ENCODE measurements around the gene LGALS13.
"Not testable (repeated sequence)": the region's sequence is repeated elsewhere in the genome, so short reads cannot be mapped to it uniquely, and the experiment has no call there.

Gene LGALS13

GRCh38 chr19:39590265-39590664 lies 12.1 kb upstream of the LGALS13 start:
- DNase-seq (no peak), ATAC-seq (replicated peaks) (no peak)
- Mint-ChIP-seq H3K9me3 (peaks cover 0 to 3% of the 10 kb centered on the region in 2 donors), H3K27ac (no peak overlapping the region), H3K4me1 (ENCODE audit: low read depth in 2 of 2) (no peaks in the 10 kb centered on the region), H3K4me3 (no peak overlapping the region), H3K27me3 (peaks cover 47 to 71% of the 10 kb centered on the region in 2 donors), H3K36me3 (ENCODE audit: insufficient read depth) (no peaks in the 10 kb centered on the region)

GRCh38 chr19:39592381-39592780 lies 9.9 kb upstream of the LGALS13 start:
- no peak overlapping the region for H3K27ac Mint-ChIP-seq
- ATAC-seq (replicated peaks) = no peak
- no peaks in the 10 kb centered on the region for H3K36me3 Mint-ChIP-seq (ENCODE audit: insufficient read depth)
- no peaks in the 10 kb centered on the region for H3K4me1 Mint-ChIP-seq (ENCODE audit: low read depth in 2 of 2)
- peaks cover 0 to under 1% of the 10 kb centered on the region in 2 donors for H3K9me3 Mint-ChIP-seq
- H3K4me3 Mint-ChIP-seq = no peak overlapping the region
- H3K27me3 Mint-ChIP-seq = peaks cover 59 to 76% of the 10 kb centered on the region in 2 donors
- DNase-seq = no peak

GRCh38 chr19:39595950-39596349 lies 6.4 kb upstream of the LGALS13 start:
- no peak overlapping the region for H3K4me3 Mint-ChIP-seq
- no peaks in the 10 kb centered on the region for H3K36me3 Mint-ChIP-seq (ENCODE audit: insufficient read depth)
- DNase-seq (no peak), ATAC-seq (replicated peaks) (no peak)
- peaks cover 0 to 3% of the 10 kb centered on the region in 2 donors for H3K9me3 Mint-ChIP-seq
- peaks cover 68 to 76% of the 10 kb centered on the region in 2 donors for H3K27me3 Mint-ChIP-seq
- H3K27ac Mint-ChIP-seq = no peak overlapping the region
- H3K4me1 Mint-ChIP-seq (ENCODE audit: low read depth in 2 of 2) = no peaks in the 10 kb centered on the region

- H3K27ac Mint-ChIP-seq = no peak overlapping the region
- no peak overlapping the region for H3K4me3 Mint-ChIP-seq
- H3K4me1 Mint-ChIP-seq (ENCODE audit: low read depth in 2 of 2) = no peaks in the 10 kb centered on the region
- no peaks in the 10 kb centered on the region for H3K36me3 Mint-ChIP-seq (ENCODE audit: insufficient read depth)
- ATAC-seq (replicated peaks) (no peak), DNase-seq (no peak)
- H3K9me3 Mint-ChIP-seq = peaks cover 0 to 3% of the 10 kb centered on the region in 2 donors
- H3K27me3 Mint-ChIP-seq = peaks cover 74 to 80% of the 10 kb centered on the region in 2 donors
Observed at GRCh38 chr19:39596911-39597310, 5.4 kb upstream of the LGALS13 start.

GRCh38 chr19:39599116-39599515 lies 3.2 kb upstream of the LGALS13 start:
- Mint-ChIP-seq H3K4me1 (ENCODE audit: low read depth in 2 of 2) (no peaks in the 10 kb centered on the region), H3K27ac (no peak overlapping the region), H3K4me3 (no peak overlapping the region), H3K36me3 (ENCODE audit: insufficient read depth) (no peaks in the 10 kb centered on the region), H3K27me3 (peaks cover 83 to 90% of the 10 kb centered on the region in 2 donors), H3K9me3 (peaks cover 0 to 3% of the 10 kb centered on the region in 2 donors)
- no peak for ATAC-seq (replicated peaks)
- DNase-seq = no peak

GRCh38 chr19:39603825-39604224 lies 1.5 kb downstream of the LGALS13 start:
- no peak overlapping the region for H3K27ac Mint-ChIP-seq
- no peak overlapping the region for H3K4me3 Mint-ChIP-seq

GRCh38 chr19:39607021-39607420 lies 4.7 kb downstream of the LGALS13 start:
- Mint-ChIP-seq H3K36me3 (ENCODE audit: insufficient read depth) (no peaks in the 10 kb centered on the region), H3K4me3 (no peak overlapping the region), H3K27me3 (peaks cover 31 to 37% of the 10 kb centered on the region in 2 donors), H3K4me1 (ENCODE audit: low read depth in 2 of 2) (no peaks in the 10 kb centered on the region), H3K27ac (no peak overlapping the region), H3K9me3 (no peaks in the 10 kb centered on the region)
- DNase-seq (no peak), ATAC-seq (replicated peaks) (no peak)

More at GRCh38 chr19:39603825-39604224, 1.5 kb downstream of the LGALS13 start:
- no peaks in the 10 kb centered on the region for H3K36me3 Mint-ChIP-seq (ENCODE audit: insufficient read depth)
- DNase-seq (no peak), ATAC-seq (replicated peaks) (no peak)
- H3K4me1 Mint-ChIP-seq (ENCODE audit: low read depth in 2 of 2) = no peaks in the 10 kb centered on the region
- H3K9me3 Mint-ChIP-seq = peaks cover 0 to 3% of the 10 kb centered on the region in 2 donors
- H3K27me3 Mint-ChIP-seq = peaks cover 63 to 67% of the 10 kb centered on the region in 2 donors

GRCh38 chr19:39607561-39607960 lies 5.2 kb downstream of the LGALS13 start:
- DNase-seq (no peak), ATAC-seq (replicated peaks) (no peak)
- no peaks in the 10 kb centered on the region for H3K4me1 Mint-ChIP-seq (ENCODE audit: low read depth in 2 of 2)
- no peaks in the 10 kb centered on the region for H3K36me3 Mint-ChIP-seq (ENCODE audit: insufficient read depth)
- peaks cover 31 to 32% of the 10 kb centered on the region in 2 donors for H3K27me3 Mint-ChIP-seq
- H3K27ac Mint-ChIP-seq = no peak overlapping the region
- H3K9me3 Mint-ChIP-seq = no peaks in the 10 kb centered on the region
- H3K4me3 Mint-ChIP-seq = no peak overlapping the region

GRCh38 chr19:39613597-39613996 lies 11.3 kb downstream of the LGALS13 start:
- Mint-ChIP-seq H3K36me3 (ENCODE audit: insufficient read depth) (no peaks in the 10 kb centered on the region), H3K4me3 (no peak overlapping the region), H3K27ac (no peak overlapping the region), H3K9me3 (no peaks in the 10 kb centered on the region), H3K4me1 (ENCODE audit: low read depth in 2 of 2) (no peaks in the 10 kb centered on the region), H3K27me3 (peaks cover 17 to 54% of the 10 kb centered on the region in 2 donors)
- DNase-seq (no peak), ATAC-seq (replicated peaks) (no peak)

- Mint-ChIP-seq H3K4me1 (ENCODE audit: low read depth in 2 of 2) (no peaks in the 10 kb centered on the region), H3K27me3 (peaks cover 57 to 89% of the 10 kb centered on the region in 2 donors), H3K9me3 (no peaks in the 10 kb centered on the region), H3K27ac (no peak overlapping the region), H3K4me3 (no peak overlapping the region), H3K36me3 (ENCODE audit: insufficient read depth) (no peaks in the 10 kb centered on the region)
- ATAC-seq (replicated peaks) (no peak), DNase-seq (no peak)
Observed at GRCh38 chr19:39617745-39618144, 15.4 kb downstream of the LGALS13 start.

- Mint-ChIP-seq H3K27me3 (peaks cover 78 to 79% of the 10 kb centered on the region in 2 donors), H3K9me3 (no peaks in the 10 kb centered on the region), H3K36me3 (ENCODE audit: insufficient read depth) (no peaks in the 10 kb centered on the region)
Observed at GRCh38 chr19:39623946-39624345, 21.6 kb downstream of the LGALS13 start.

GRCh38 chr19:39627631-39628030 lies 25.3 kb downstream of the LGALS13 start:
- peaks cover 52 to 60% of the 10 kb centered on the region in 2 donors for H3K27me3 Mint-ChIP-seq
- DNase-seq; ATAC-seq (replicated peaks); H3K27ac Mint-ChIP-seq; H3K9me3 Mint-ChIP-seq; H3K36me3 Mint-ChIP-seq (ENCODE audit: insufficient read depth); H3K4me3 Mint-ChIP-seq; H3K4me1 Mint-ChIP-seq (ENCODE audit: low read depth in 2 of 2): not testable (repeated sequence)

More at GRCh38 chr19:39623946-39624345, 21.6 kb downstream of the LGALS13 start:
- DNase-seq (no peak), ATAC-seq (replicated peaks) (no peak)
- Mint-ChIP-seq H3K27ac (no peak overlapping the region), H3K4me1 (ENCODE audit: low read depth in 2 of 2) (no peaks in the 10 kb centered on the region), H3K4me3 (no peak overlapping the region)

GRCh38 chr19:39631178-39631577 lies 28.9 kb downstream of the LGALS13 start:
- peaks cover 55 to 56% of the 10 kb centered on the region in 2 donors for H3K27me3 Mint-ChIP-seq
- ATAC-seq (replicated peaks) (no peak), DNase-seq (no peak)
- H3K36me3 Mint-ChIP-seq (ENCODE audit: insufficient read depth) = no peaks in the 10 kb centered on the region
- no peaks in the 10 kb centered on the region for H3K4me1 Mint-ChIP-seq (ENCODE audit: low read depth in 2 of 2)
- no peak overlapping the region for H3K4me3 Mint-ChIP-seq
- no peaks in the 10 kb centered on the region for H3K9me3 Mint-ChIP-seq
- no peak overlapping the region for H3K27ac Mint-ChIP-seq

- no peak overlapping the region for H3K4me3 Mint-ChIP-seq
- DNase-seq (no peak), ATAC-seq (replicated peaks) (no peak)
- no peaks in the 10 kb centered on the region for H3K4me1 Mint-ChIP-seq (ENCODE audit: low read depth in 2 of 2)
- no peaks in the 10 kb centered on the region for H3K9me3 Mint-ChIP-seq
- peaks cover 55 to 56% of the 10 kb centered on the region in 2 donors for H3K27me3 Mint-ChIP-seq
- no peaks in the 10 kb centered on the region for H3K36me3 Mint-ChIP-seq (ENCODE audit: insufficient read depth)
- no peak overlapping the region for H3K27ac Mint-ChIP-seq
Observed at GRCh38 chr19:39631626-39632025, 29.3 kb downstream of the LGALS13 start.

GRCh38 chr19:39637891-39638290 lies 35.6 kb downstream of the LGALS13 start:
- Mint-ChIP-seq H3K4me1 (ENCODE audit: low read depth in 2 of 2) (no peaks in the 10 kb centered on the region), H3K27ac (no peak overlapping the region), H3K27me3 (peaks cover 92 to 97% of the 10 kb centered on the region in 2 donors), H3K36me3 (ENCODE audit: insufficient read depth) (no peaks in the 10 kb centered on the region), H3K9me3 (no peaks in the 10 kb centered on the region), H3K4me3 (no peak overlapping the region)
- ATAC-seq (replicated peaks) (no peak), DNase-seq (no peak)
